Epithelial cell of proximal tubule (primary cell): Measurements from ENCODE around the gene GRAMD1A. TPM values are rescaled to one million over a fixed set of nuclear protein-coding genes. Genes with fewer than 3 reads are reported as not detected.
"Not testable (repeated sequence)": the region's sequence is repeated elsewhere in the genome, so short reads cannot be mapped to it uniquely, and the experiment has no call there.

Experiments used
- DNase-seq: peaks from one replicate; pipeline ENCODE4 v3.0.0-alpha.2; 2011; ENCODE audit warnings: low read depth
- H3K4me3 ChIP-seq: 2 replicates; pipeline ENCODE4 v1.5.1; 2011; ENCODE audit warnings: low read depth, mild to moderate bottlenecking, low read length
- CTCF ChIP-seq: conservative IDR thresholded peaks from 2 replicates; pipeline ENCODE4 v1.5.1; 2012; ENCODE audit warnings: low read depth, mild to moderate bottlenecking, low read length
- total RNA-seq: library from RNA; depleted of rRNA; stranded (reverse); fragments of >200 nt; gene quantifications from 2 replicates; pipeline ENCODE4 v1.2.3, GENCODE V29; 2015

The GRAMD1A gene
- total RNA-seq, 1 donor from 2014 or later = 67.7 TPM

- peak overlapping the region; percentile 84 for H3K4me3 ChIP-seq
- no peak for DNase-seq
- TF ChIP-seq CTCF = no peak
Measured at GRCh38 chr19:34998777-34999497, 1.2 kb upstream of the GRAMD1A start.

GRCh38 chr19:35000338-35000646 lies 169 bp downstream of the GRAMD1A start:
- H3K4me3 ChIP-seq = peak overlapping the region; percentile 84
- no peak for DNase-seq
- TF ChIP-seq CTCF = no peak

GRCh38 chr19:35000647-35001501 lies 751 bp downstream of the GRAMD1A start:
- no peak for DNase-seq
- H3K4me3 ChIP-seq = peak overlapping the region; percentile 84
- TF ChIP-seq CTCF = no peak

DNA sequence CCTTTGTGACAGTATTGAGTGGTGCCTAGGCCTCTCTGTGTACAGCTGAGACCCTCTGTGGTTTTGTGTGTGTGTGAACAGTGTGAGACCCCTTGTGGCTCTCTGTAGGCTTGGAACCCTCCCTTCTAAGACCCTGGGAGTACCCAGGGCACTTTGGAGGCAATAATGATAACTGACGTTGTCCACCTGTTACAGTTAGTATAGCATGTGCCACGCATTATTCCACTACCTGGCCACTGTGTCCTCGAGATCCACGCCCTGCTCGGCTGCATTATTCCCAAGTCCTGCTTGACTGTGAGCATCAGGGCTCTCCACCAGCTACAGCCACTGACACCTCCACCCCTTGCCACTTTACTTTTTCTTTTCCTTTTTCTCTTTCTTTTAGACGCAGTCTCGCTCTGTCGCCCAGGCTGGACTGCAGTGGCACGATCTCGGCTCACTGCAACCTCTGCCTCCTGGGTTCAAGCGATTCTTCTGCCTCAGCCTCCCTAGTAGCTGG lies 2.0 kb downstream of the GRAMD1A start:
- TF ChIP-seq CTCF = no peak
- DNase-seq = no peak
- no peak overlapping the region for H3K4me3 ChIP-seq

DNA sequence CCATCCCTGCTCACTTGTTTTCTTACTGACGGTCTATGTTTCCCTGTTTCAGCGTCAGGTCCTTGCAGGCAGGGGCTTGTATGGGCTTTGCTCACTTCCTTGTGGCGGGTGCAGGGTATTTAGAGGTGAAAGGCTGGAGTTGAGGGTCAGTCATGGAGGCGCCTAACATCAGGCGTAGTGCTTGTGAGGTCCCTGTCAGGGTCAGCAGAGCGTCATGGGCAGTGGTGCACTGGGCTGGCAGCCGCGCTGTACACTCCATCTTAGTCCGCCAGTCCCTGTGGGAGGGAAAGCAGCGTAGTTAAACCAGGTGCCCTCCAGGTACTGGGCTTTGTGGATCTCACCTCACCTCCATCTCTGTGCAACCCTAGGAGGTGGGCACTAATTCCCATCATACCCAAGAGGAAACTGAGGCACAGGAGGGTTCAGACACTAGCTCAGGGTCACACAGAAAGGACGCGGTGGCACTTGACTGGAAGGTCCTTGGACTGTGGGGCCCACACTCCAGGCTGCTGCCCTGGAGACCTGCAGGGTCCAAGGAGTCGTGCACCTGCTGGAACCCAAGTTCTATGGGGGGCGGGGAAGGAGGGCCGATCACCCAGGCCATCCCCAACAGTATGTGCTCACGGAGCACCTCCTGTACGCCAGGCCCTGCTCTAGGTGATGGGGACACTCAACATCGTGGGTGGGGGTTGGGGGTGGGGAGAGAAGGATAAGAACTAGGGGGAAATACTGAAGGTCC lies 4.6 kb downstream of the GRAMD1A start:
- DNase-seq = no peak
- no peak for TF ChIP-seq CTCF
- no peak overlapping the region for H3K4me3 ChIP-seq

DNA sequence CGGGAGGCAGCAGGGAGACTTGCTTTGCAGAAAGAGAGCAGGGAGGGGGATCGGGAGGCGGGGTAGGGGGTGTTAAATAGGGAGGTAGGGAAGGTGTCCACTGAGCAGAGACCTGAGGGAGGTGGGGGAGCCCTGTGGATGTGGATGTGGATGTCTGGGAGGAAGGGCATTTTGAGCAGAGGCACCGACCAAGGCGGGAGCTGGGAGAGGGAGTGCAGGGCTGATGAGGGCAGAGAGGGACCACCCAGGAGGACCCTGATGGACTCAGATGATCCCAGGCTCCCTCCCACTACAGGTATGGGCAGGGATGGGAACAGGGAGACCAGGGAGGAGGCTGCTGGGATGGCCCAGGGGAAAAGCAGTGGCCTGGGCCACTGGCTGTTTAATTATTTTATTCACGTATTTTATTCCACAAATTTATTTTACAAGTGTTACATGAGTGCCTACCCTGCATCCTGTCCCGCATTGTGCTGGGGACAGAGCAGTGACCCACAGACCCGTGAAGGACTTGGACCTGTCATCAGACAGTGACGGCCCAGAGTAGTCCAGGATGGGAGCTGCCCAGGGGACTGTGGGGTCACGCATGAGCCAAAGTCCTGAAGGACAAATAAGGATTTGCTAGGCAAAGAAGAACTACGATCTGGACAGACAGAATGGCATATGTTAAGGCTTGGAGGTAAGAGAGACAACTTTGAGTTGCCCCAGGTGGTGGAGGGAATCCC lies 5.3 kb downstream of the GRAMD1A start:
- DNase-seq = no peak
- no peak overlapping the region for H3K4me3 ChIP-seq
- no peak for TF ChIP-seq CTCF

DNA sequence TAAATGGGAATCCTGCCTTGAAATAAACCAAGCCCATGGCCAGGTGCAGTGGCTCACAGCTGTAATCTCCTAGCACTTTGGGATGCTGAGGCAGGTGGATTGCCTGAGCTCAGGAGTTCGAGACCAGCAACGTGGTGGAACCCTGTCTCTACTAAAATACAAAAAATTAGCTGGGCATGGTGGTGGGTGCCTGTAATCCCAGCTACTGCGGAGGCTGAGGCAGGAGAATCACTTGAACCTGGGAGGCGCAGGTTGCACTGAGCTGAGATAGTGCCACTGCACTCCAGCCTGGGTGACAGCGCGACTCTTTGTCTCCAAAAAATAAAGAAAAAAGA lies 5.9 kb downstream of the GRAMD1A start:
- DNase-seq, H3K4me3 ChIP-seq: not testable (repeated sequence)
